Neuronal stem cell (in vitro differentiated cells): ENCODE measurements around the gene LHX6.

Source experiments
- DNase-seq: peaks from one replicate; pipeline ENCODE4 v3.0.0-alpha.2; 2013; ENCODE audit warnings: low spot score
- H2AFZ ChIP-seq: one replicate; pipeline ENCODE4 v1.6.1; 2013; ENCODE audit warnings: mild to moderate bottlenecking, low read length, inconsistent platforms
- H2AK5ac ChIP-seq: 2 replicates; pipeline ENCODE4 v1.6.1; 2013; ENCODE audit warnings: low read depth, mild to moderate bottlenecking, inconsistent platforms, low read length, moderate library complexity, mixed read lengths
- H2BK120ac ChIP-seq: 2 replicates; pipeline ENCODE4 v1.6.1; 2013; ENCODE audit warnings: low read depth, mild to moderate bottlenecking, inconsistent platforms, low read length, moderate library complexity, mixed read lengths
- H2BK12ac ChIP-seq: one replicate; pipeline ENCODE4 v1.6.1; 2013; ENCODE audit warnings: low read length, inconsistent platforms
- H2BK15ac ChIP-seq: 2 replicates; pipeline ENCODE4 v1.6.1; 2013; ENCODE audit warnings: mild to moderate bottlenecking, low read length, inconsistent platforms, mixed read lengths
- H2BK5ac ChIP-seq: one replicate; pipeline ENCODE4 v1.6.1; 2013; ENCODE audit warnings: inconsistent platforms, mild to moderate bottlenecking, low read length, moderate library complexity
- H3K14ac ChIP-seq: one replicate; pipeline ENCODE4 v1.6.1; 2013; ENCODE audit warnings: low read length, inconsistent platforms
- H3K18ac ChIP-seq: 2 replicates; pipeline ENCODE4 v1.6.1; 2013; ENCODE audit warnings: low read length, inconsistent platforms
- H3K23ac ChIP-seq: 2 replicates; pipeline ENCODE4 v1.6.1; 2013; ENCODE audit warnings: low read depth, mild to moderate bottlenecking, mixed read lengths, low read length, inconsistent platforms; ENCODE audit not compliant: poor library complexity
- H3K27ac ChIP-seq: replicated peaks from 3 replicates; pipeline ENCODE4 v1.5.1; 2013; ENCODE audit warnings: low read length, inconsistent platforms
- H3K27me3 ChIP-seq, 3 experiments: 2 replicates each; pipeline ENCODE4 v1.6.1; 2013; ENCODE audit warnings: low read length in 3 of 3, mild to moderate bottlenecking in 2 of 3, inconsistent platforms in 1 of 3, low read depth in 1 of 3, mixed read lengths in 1 of 3, moderate library complexity in 1 of 3; ENCODE audit not compliant: control insufficient read depth in 3 of 3, insufficient read depth in 3 of 3
- H3K36me3 ChIP-seq, 2 donors: replicated peaks in 1 of 2; 2 replicates each; pipeline ENCODE4 v1.6.1; 2013; ENCODE audit warnings: low read length in 2 of 2; ENCODE audit not compliant: control insufficient read depth in 2 of 2, insufficient read depth in 2 of 2
- H3K4ac ChIP-seq: 2 replicates; pipeline ENCODE4 v1.6.1; 2013; ENCODE audit warnings: inconsistent platforms, mild to moderate bottlenecking, low read length, moderate library complexity
- H3K4me1 ChIP-seq, 2 donors: 1 replicate in 1 of 2; 2 replicates in 1 of 2; pipeline ENCODE4 v1.6.1; 2013; ENCODE audit warnings: low read length in 2 of 2, low read depth in 1 of 2; ENCODE audit not compliant: control insufficient read depth in 2 of 2, insufficient read depth in 1 of 2
- H3K4me2 ChIP-seq: one replicate; pipeline ENCODE4 v1.6.1; 2013; ENCODE audit warnings: mild to moderate bottlenecking, low read length, inconsistent platforms; ENCODE audit not compliant: insufficient read depth, poor library complexity, severe bottlenecking
- H3K4me3 ChIP-seq, 2 donors: 2 replicates each; pipeline ENCODE4 v1.5.1; 2013; ENCODE audit warnings: low read length in 2 of 2, mild to moderate bottlenecking in 2 of 2, inconsistent platforms in 1 of 2, moderate library complexity in 1 of 2
- H3K79me1 ChIP-seq: one replicate; pipeline ENCODE4 v1.6.1; 2013; ENCODE audit warnings: low read depth, mild to moderate bottlenecking, inconsistent platforms, low read length, moderate library complexity
- H3K9ac ChIP-seq: one replicate; pipeline ENCODE4 v1.6.1; 2013; ENCODE audit warnings: mild to moderate bottlenecking, low read depth, low read length, inconsistent platforms; ENCODE audit not compliant: poor library complexity
- H3K9me3 ChIP-seq, 2 donors: replicated peaks in 1 of 2; 2 replicates each; pipeline versions ENCODE3 to v1.6.1; 2013; ENCODE audit warnings: low read length in 2 of 2, mild to moderate bottlenecking in 2 of 2, inconsistent platforms in 1 of 2, low read depth in 1 of 2, mixed read lengths in 1 of 2, moderate library complexity in 1 of 2; ENCODE audit not compliant: control insufficient read depth in 2 of 2, insufficient read depth in 1 of 2
- H4K8ac ChIP-seq: one replicate; pipeline ENCODE4 v1.6.1; 2013; ENCODE audit warnings: low read depth, mild to moderate bottlenecking, inconsistent platforms, low read length, moderate library complexity
- H4K91ac ChIP-seq: one replicate; pipeline ENCODE4 v1.6.1; 2013; ENCODE audit warnings: low read length, low read depth, mild to moderate bottlenecking, inconsistent platforms; ENCODE audit not compliant: poor library complexity
- WGBS, 2 donors: extraction: QIAGEN DNeasy Blood & Tissue Kit; methylation state at CpG; one replicate each; pipeline ENCODE4 v1.1.7; 2013; ENCODE audit warnings: missing lambda C conversion rate in 2 of 2, mixed read lengths in 1 of 2; ENCODE audit not compliant: insufficient read length in 2 of 2, insufficient replicate concordance in 1 of 2; ENCODE audit errors: extremely low coverage in 2 of 2; 5-methylcytosine and 5-hydroxymethylcytosine counted together

LHX6 gene

GRCh38 chr9:122195875-122196274, 32.9 kb downstream of the LHX6 start:
- Histone ChIP-seq H3K18ac (no peak overlapping the region), H3K4me2 (no peak overlapping the region), H3K4me1 (peaks cover 2 to 4% of the 10 kb centered on the region in 2 donors), H3K4ac (no peak overlapping the region), H3K9me3 (no peaks in the 10 kb centered on the region), H3K9ac (no peak overlapping the region), H2AK5ac (no peak overlapping the region), H3K27me3 (peaks cover 0 to 78% (median 0%) of the 10 kb centered on the region in 3 experiments), H4K8ac (no peak overlapping the region), H3K79me1 (no peaks in the 10 kb centered on the region), H3K4me3 (no peak overlapping the region), H2BK15ac (no peak overlapping the region), H3K14ac (no peak overlapping the region), H2BK120ac (no peak overlapping the region), H4K91ac (no peak overlapping the region), H2AFZ (no peak overlapping the region), H3K23ac (no peak overlapping the region), H2BK12ac (no peak overlapping the region), H3K36me3 (no peaks in the 10 kb centered on the region), H3K27ac (no peak overlapping the region), H2BK5ac (no peak overlapping the region)
- no peak for DNase-seq
- WGBS, 2 donors, result no CpG with 5 or more reads among the region's 4 CpGs

GRCh38 chr9:122193651-122194050, 35.1 kb downstream of the LHX6 start:
- WGBS, 2 donors, result no CpG with 5 or more reads among the region's 6 CpGs
- H3K9me3 ChIP-seq, result no peaks in the 10 kb centered on the region
- no peak overlapping the region for H3K18ac ChIP-seq
- no peak overlapping the region for H4K91ac ChIP-seq
- H3K4me2 ChIP-seq, result no peak overlapping the region
- H2BK5ac ChIP-seq, result no peak overlapping the region
- H2AK5ac ChIP-seq, result no peak overlapping the region
- no peak overlapping the region for H2BK120ac ChIP-seq
- H3K4me1 ChIP-seq, result peaks cover 2 to 4% of the 10 kb centered on the region in 2 donors
- no peak overlapping the region for H2BK12ac ChIP-seq
- no peak for DNase-seq
- no peaks in the 10 kb centered on the region for H3K79me1 ChIP-seq
- peaks cover 0 to 67% (median 0%) of the 10 kb centered on the region in 3 experiments for H3K27me3 ChIP-seq
- H2BK15ac ChIP-seq, result no peak overlapping the region
- H3K14ac ChIP-seq, result no peak overlapping the region
- no peak overlapping the region for H3K23ac ChIP-seq
- H4K8ac ChIP-seq, result no peak overlapping the region
- H3K9ac ChIP-seq, result no peak overlapping the region
- H3K36me3 ChIP-seq, result no peaks in the 10 kb centered on the region
- no peak overlapping the region for H2AFZ ChIP-seq
- H3K4ac ChIP-seq, result no peak overlapping the region
- H3K4me3 ChIP-seq, result no peak overlapping the region
- no peak overlapping the region for H3K27ac ChIP-seq

GRCh38 chr9:122192914-122193525, 35.7 kb downstream of the LHX6 start:
- Histone ChIP-seq H3K4ac (no peak overlapping the region), H2BK120ac (no peak overlapping the region), H3K79me1 (no peaks in the 10 kb centered on the region), H2BK5ac (no peak overlapping the region), H3K18ac (no peak overlapping the region), H3K23ac (no peak overlapping the region), H3K4me1 (peaks cover 2 to 4% of the 10 kb centered on the region in 2 donors), H3K27ac (no peak overlapping the region), H4K91ac (no peak overlapping the region), H2BK15ac (no peak overlapping the region), H4K8ac (no peak overlapping the region), H2AFZ (no peak overlapping the region), H2BK12ac (no peak overlapping the region), H3K27me3 (peaks cover 0 to 65% (median 0%) of the 10 kb centered on the region in 3 experiments), H3K9me3 (no peaks in the 10 kb centered on the region), H2AK5ac (no peak overlapping the region), H3K36me3 (no peaks in the 10 kb centered on the region), H3K14ac (no peak overlapping the region), H3K4me3 (no peak overlapping the region), H3K4me2 (no peak overlapping the region), H3K9ac (no peak overlapping the region)
- DNase-seq, result no peak
- WGBS, 2 donors, result no CpG with 5 or more reads among the region's 16 CpGs

- H4K8ac ChIP-seq, result no peak overlapping the region
Measured at GRCh38 chr9:122192261-122192875, 36.4 kb downstream of the LHX6 start.

More at GRCh38 chr9:122192261-122192875, 36.4 kb downstream of the LHX6 start:
- Histone ChIP-seq H2BK5ac (no peak overlapping the region), H3K4me1 (peaks cover 0 to 2% of the 10 kb centered on the region in 2 donors), H3K27ac (no peak overlapping the region), H2AK5ac (peak overlapping the region; percentile 17), H3K4ac (no peak overlapping the region), H2AFZ (no peak overlapping the region), H3K18ac (peak overlapping the region; percentile 5), H3K79me1 (no peaks in the 10 kb centered on the region), H3K4me2 (no peak overlapping the region), H2BK12ac (no peak overlapping the region), H2BK120ac (no peak overlapping the region), H3K27me3 (peaks cover 0 to 65% (median 0%) of the 10 kb centered on the region in 3 experiments), H3K14ac (no peak overlapping the region), H3K23ac (no peak overlapping the region), H3K4me3 (no peak overlapping the region), H3K9ac (no peak overlapping the region), H4K91ac (no peak overlapping the region), H2BK15ac (no peak overlapping the region), H3K9me3 (no peaks in the 10 kb centered on the region), H3K36me3 (no peaks in the 10 kb centered on the region)
- WGBS, 2 donors, result no CpG with 5 or more reads among the region's 5 CpGs
- no peak for DNase-seq
